Brain microvascular endothelial cell (primary cell): ENCODE data around the gene GLDN.

Experiments used
- DNase-seq: peaks from one replicate; pipeline ENCODE4 v3.0.0-alpha.2; 2020
- H3K27ac ChIP-seq: fragments of 250-450 bp; sonication (Bioruptor Pico); 2 replicates; pipeline ENCODE4 v1.5.1; 2020; ENCODE audit warnings: mild to moderate bottlenecking, moderate library complexity
- H3K27me3 ChIP-seq: fragments of 250-450 bp; sonication (Bioruptor Pico); replicated peaks from 2 replicates; pipeline ENCODE4 v1.5.1; 2020; ENCODE audit warnings: mild to moderate bottlenecking
- H3K36me3 ChIP-seq: fragments of 250-450 bp; sonication (Bioruptor Pico); replicated peaks from 2 replicates; pipeline ENCODE4 v1.5.1; 2020; ENCODE audit warnings: mild to moderate bottlenecking
- H3K4me3 ChIP-seq: 2 replicates; pipeline ENCODE4 v1.5.1; 2011; ENCODE audit warnings: low read depth, mild to moderate bottlenecking, control low read depth, low read length, moderate library complexity
- CTCF ChIP-seq: IDR thresholded peaks from 2 replicates; pipeline ENCODE4 v1.5.1; 2011; ENCODE audit warnings: low read depth, mild to moderate bottlenecking, moderate library complexity, low read length, control low read depth, inconsistent platforms; ENCODE audit errors: missing control alignments
- in situ Hi-C: cut with HindIII; loops from 2 replicates; pipeline ENCODE4 v1.10.0; 2017; ENCODE audit warnings: low sequenced_read_pairs, low pct_ligation_motif_present

The GLDN gene

GRCh38 chr15:51365417-51365816 is 24.0 kb downstream of the GLDN start:
- Histone ChIP-seq H3K4me3 (no peak overlapping the region), H3K36me3 (no peaks in the 10 kb centered on the region), H3K27ac (no peak overlapping the region), H3K27me3 (peaks cover 7% of the 10 kb centered on the region)
- DNase-seq: no peak
- in situ Hi-C loops: no loop called here
- no peak for TF ChIP-seq CTCF

- peaks cover 7% of the 10 kb centered on the region for H3K27me3 ChIP-seq
- no peak for TF ChIP-seq CTCF
- in situ Hi-C loops: no loop called here
These were observed 24.6 kb downstream of the GLDN start for GRCh38 chr15:51366071-51366470.

GRCh38 chr15:51366920-51367319 is 25.5 kb downstream of the GLDN start:
- in situ Hi-C loops: no loop called here
- H3K4me3 ChIP-seq: no peak overlapping the region
- no peaks in the 10 kb centered on the region for H3K36me3 ChIP-seq
- peaks cover 7% of the 10 kb centered on the region for H3K27me3 ChIP-seq
- H3K27ac ChIP-seq: no peak overlapping the region
- TF ChIP-seq CTCF: no peak
- DNase-seq: no peak

More at GRCh38 chr15:51366071-51366470, 24.6 kb downstream of the GLDN start:
- H3K27ac ChIP-seq: no peak overlapping the region
- H3K4me3 ChIP-seq: no peak overlapping the region
- no peak for DNase-seq
- no peaks in the 10 kb centered on the region for H3K36me3 ChIP-seq

DNA sequence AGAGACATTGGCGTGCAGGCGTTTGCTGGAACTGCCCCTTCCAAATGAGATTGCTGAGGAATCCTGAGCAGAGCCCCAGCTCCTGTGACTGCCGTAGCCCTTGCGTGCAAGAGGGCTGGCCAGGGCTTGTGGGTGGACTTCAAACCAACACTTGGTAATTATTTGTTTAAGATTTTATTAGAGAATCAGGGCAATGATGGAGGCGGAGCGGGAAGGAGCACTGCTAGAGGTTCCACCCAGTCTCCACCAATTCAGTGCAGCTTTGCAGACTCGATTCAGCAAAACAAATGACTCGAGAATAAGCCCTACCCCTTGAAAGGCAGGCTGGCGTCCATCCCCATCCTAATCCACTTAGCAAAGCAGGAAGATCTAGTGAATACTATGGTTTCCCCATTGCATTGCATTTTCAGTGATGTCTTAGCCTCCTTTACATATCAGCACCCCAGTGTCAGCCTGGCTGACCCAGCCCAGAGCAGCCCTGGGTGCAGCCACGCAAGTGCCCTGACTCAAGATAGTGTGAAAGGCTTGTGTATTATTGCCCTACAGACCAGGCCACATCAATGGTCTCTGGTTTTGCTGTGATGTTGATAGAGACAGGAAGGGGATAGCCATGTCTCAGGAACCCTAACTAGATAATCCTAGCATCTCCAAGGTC is 26.0 kb downstream of the GLDN start:
- Histone ChIP-seq H3K36me3 (no peaks in the 10 kb centered on the region), H3K27ac (no peak overlapping the region), H3K27me3 (peaks cover 7% of the 10 kb centered on the region), H3K4me3 (no peak overlapping the region)
- in situ Hi-C loops: no loop called here
- TF ChIP-seq CTCF: no peak
- DNase-seq: no peak

DNA sequence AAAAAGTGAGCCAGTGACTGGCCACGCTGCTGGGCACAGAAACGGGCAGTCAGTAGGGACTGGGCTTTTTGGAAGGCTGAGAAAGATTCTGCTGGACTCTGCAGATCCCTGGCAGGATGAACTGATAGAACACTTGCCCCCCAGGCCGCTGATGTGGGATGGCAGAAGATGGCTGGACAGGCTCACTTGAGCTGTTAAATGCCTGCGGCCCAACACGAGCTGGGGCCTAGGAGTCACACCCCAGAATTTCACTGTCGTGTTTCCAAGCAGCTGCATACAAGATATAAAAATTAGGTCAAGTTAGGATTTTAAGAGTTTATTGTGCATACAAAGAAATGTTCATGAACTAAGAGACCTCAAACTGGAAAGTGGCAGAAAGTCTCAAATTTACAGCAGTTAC is 26.9 kb downstream of the GLDN start:
- no peak overlapping the region for H3K4me3 ChIP-seq
- peaks cover 6% of the 10 kb centered on the region for H3K27me3 ChIP-seq
- H3K27ac ChIP-seq: no peak overlapping the region
- TF ChIP-seq CTCF: no peak
- DNase-seq: no peak
- in situ Hi-C loops: no loop called here
- no peaks in the 10 kb centered on the region for H3K36me3 ChIP-seq
